ENCODE data around the gene ZNF362. TPM values are rescaled to one million over a fixed set of nuclear protein-coding genes. Genes with fewer than 3 reads are reported as not detected.

The ZNF362 gene
- total RNA-seq, 3 donors from 2014 or later (not counting 1 experiment from before 2014, with no cell fraction given) = 34.7 to 39.1 (median 38.3) TPM

GRCh38 chr1:33220676-33221384 lies 35.5 kb upstream of the ZNF362 start:
- peaks cover 2 to 12% of the 10 kb centered on the region in 2 donors for H3K9me3 Mint-ChIP-seq
- no peak for ATAC-seq
- H3K4me3 Mint-ChIP-seq = no peak overlapping the region
- Histone ChIP-seq H3K27me3 (ENCODE audit: control insufficient read depth, insufficient read depth, low read length) (no peaks in the 10 kb centered on the region), H3K4me3 (ENCODE audit: low read length) (no peak overlapping the region), H3K36me3 (ENCODE audit: control insufficient read depth, insufficient read depth, low read length) (no peaks in the 10 kb centered on the region), H3K9me3 (ENCODE audit: control insufficient read depth, insufficient read depth, low read length) (no peaks in the 10 kb centered on the region), H3K27ac (ENCODE audit: low read length) (no peak overlapping the region), H3K4me1 (ENCODE audit: control insufficient read depth, insufficient read depth, low read length) (peaks cover 6% of the 10 kb centered on the region)
- 87% methylated on average over 12 of the region's 12 CpGs for WGBS (ENCODE audit: insufficient coverage)
- DNase-seq = no peak
- peaks cover 10% of the 10 kb centered on the region for H3K36me3 Mint-ChIP-seq
- intact Hi-C loops (cut with micrococcal nuclease) = no loop called here
- TF ChIP-seq CTCF (IDR thresholded peaks at IDR 0.05) = no peak
- peaks cover 10 to 13% of the 10 kb centered on the region in 2 donors for H3K27me3 Mint-ChIP-seq (ENCODE audit: low read depth in 2 of 2)
- peaks cover 4 to 10% of the 10 kb centered on the region in 2 donors for H3K4me1 Mint-ChIP-seq
- no peak overlapping the region for H3K27ac Mint-ChIP-seq

- TF ChIP-seq CTCF (IDR thresholded peaks at IDR 0.05) = no peak
- intact Hi-C loops (cut with micrococcal nuclease) = no loop called here
- 96% methylated on average over 1 of the region's 2 CpGs for WGBS (ENCODE audit: insufficient coverage)
- ATAC-seq (no peak), DNase-seq (no peak)
- no peaks in the 10 kb centered on the region for H3K9me3 ChIP-seq (ENCODE audit: control insufficient read depth, insufficient read depth, low read length)
- Mint-ChIP-seq H3K27ac (no peak overlapping the region), H3K4me3 (no peak overlapping the region), H3K9me3 (peaks cover 2 to 12% of the 10 kb centered on the region in 2 donors), H3K4me1 (peaks cover 4 to 10% of the 10 kb centered on the region in 2 donors), H3K27me3 (ENCODE audit: low read depth in 2 of 2) (peaks cover 10 to 13% of the 10 kb centered on the region in 2 donors), H3K36me3 (peaks cover 10% of the 10 kb centered on the region)
- H3K4me1 ChIP-seq (ENCODE audit: control insufficient read depth, insufficient read depth, low read length) = peaks cover 6% of the 10 kb centered on the region
- no peaks in the 10 kb centered on the region for H3K27me3 ChIP-seq (ENCODE audit: control insufficient read depth, insufficient read depth, low read length)
- H3K4me3 ChIP-seq (ENCODE audit: low read length) = no peak overlapping the region
- no peak overlapping the region for H3K27ac ChIP-seq (ENCODE audit: low read length)
- no peaks in the 10 kb centered on the region for H3K36me3 ChIP-seq (ENCODE audit: control insufficient read depth, insufficient read depth, low read length)
Measured at GRCh38 chr1:33221385-33221758, 34.9 kb upstream of the ZNF362 start.

- H3K4me1 ChIP-seq (ENCODE audit: control insufficient read depth, insufficient read depth, low read length) = peaks cover 6% of the 10 kb centered on the region
- peaks cover 2 to 12% of the 10 kb centered on the region in 2 donors for H3K9me3 Mint-ChIP-seq
Measured at GRCh38 chr1:33222381-33222780, 33.9 kb upstream of the ZNF362 start.

More at GRCh38 chr1:33222381-33222780, 33.9 kb upstream of the ZNF362 start:
- no peak for DNase-seq
- no peaks in the 10 kb centered on the region for H3K9me3 ChIP-seq (ENCODE audit: control insufficient read depth, insufficient read depth, low read length)
- H3K27ac ChIP-seq (ENCODE audit: low read length) = no peak overlapping the region
- no peak overlapping the region for H3K4me3 ChIP-seq (ENCODE audit: low read length)
- intact Hi-C loops (cut with micrococcal nuclease) = no loop called here
- Mint-ChIP-seq H3K4me3 (no peak overlapping the region), H3K27me3 (ENCODE audit: low read depth in 2 of 2) (peaks cover 9 to 10% of the 10 kb centered on the region in 2 donors), H3K36me3 (peaks cover 10% of the 10 kb centered on the region), H3K27ac (no peak overlapping the region), H3K4me1 (peaks cover 4 to 10% of the 10 kb centered on the region in 2 donors)
- ATAC-seq = no peak
- H3K36me3 ChIP-seq (ENCODE audit: control insufficient read depth, insufficient read depth, low read length) = no peaks in the 10 kb centered on the region
- WGBS (ENCODE audit: insufficient coverage) = 94% methylated on average over 1 of the region's 1 CpG
- no peaks in the 10 kb centered on the region for H3K27me3 ChIP-seq (ENCODE audit: control insufficient read depth, insufficient read depth, low read length)
- no peak for TF ChIP-seq CTCF (IDR thresholded peaks at IDR 0.05)
